ENCODE measurements around the gene CCDC186.

CCDC186 gene

DNA sequence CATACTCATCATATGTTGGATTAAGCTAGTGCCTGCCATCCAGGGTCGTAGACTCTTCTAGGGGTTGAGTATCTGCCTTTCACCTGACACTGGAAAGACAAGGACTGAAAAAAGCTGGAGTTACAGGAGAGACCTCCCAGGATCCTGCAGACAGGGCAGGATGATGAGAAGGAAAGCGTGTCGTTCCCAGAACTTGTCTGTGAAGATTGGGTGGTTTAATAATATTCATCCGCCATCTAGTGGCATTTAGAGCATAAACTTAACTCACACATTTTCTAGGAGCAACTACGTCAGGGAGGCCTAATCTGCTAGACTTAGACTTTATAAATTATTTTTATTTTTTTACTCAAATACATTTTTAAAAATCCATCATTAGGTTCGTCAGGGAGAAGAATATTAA is 70.7 kb downstream of the CCDC186 start:
- no peak for DNase-seq

DNA sequence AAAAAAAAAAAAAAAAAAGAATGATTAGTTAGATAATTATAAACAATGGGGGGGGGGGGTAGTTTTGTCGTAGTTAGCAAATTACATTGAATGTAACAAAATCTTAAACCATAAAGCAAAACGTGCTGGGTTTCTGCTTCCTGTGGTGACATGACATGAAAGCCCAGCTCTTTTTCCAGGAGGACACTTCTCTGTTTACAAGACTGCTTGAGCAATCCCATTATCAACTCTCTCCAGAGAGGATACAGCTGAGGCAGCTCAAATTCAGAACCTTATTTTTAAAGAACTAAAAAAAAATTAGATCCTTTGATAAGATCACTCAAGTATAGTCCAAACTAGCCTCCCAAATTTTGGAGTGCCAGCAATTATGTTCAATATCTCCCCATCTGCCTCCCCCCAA is 71.7 kb downstream of the CCDC186 start:
- DNase-seq, result no peak

GRCh38 chr10:114100848-114101741 is 72.9 kb downstream of the CCDC186 start:
- DNase-seq, result no peak

- DNase-seq, result no peak
These were observed 77.1 kb downstream of the CCDC186 start for GRCh38 chr10:114096864-114097263.

DNA sequence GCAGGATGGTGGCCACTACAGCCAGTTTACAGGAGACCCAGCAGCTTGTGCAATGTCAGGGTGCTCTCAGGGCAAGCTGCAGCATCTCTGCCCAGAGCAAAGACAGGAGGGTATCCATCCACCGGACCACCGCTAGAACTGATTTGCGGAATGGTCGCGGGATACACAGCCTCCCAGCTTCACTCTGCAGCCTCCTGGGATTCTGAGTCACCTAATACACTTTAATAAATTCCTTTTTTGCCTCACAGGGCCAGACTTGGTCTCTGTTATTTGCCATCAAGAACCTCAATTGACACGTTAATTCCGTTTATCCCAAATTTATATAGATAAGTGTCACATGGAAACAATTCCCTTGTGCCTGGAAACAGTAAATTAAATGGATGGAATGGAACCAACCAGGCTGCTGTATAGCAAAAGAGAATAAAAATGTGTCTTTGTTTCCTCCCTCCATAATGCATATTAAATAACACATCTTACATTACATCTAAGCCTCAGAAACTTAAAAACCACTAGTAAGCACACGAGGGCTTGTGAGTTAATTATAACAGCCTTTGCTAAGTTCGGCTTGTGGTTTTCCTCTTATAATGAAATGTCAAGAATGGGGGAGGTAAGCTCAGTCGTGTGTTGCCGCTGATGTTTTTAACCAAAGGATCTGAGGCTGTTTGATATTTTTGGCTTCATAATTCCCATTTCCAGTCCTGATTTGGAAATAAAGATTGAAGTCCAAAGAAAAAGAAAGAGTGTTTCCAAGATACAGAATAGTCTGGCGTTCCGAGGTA is 78.3 kb downstream of the CCDC186 start:
- DNase-seq, result no peak

DNA sequence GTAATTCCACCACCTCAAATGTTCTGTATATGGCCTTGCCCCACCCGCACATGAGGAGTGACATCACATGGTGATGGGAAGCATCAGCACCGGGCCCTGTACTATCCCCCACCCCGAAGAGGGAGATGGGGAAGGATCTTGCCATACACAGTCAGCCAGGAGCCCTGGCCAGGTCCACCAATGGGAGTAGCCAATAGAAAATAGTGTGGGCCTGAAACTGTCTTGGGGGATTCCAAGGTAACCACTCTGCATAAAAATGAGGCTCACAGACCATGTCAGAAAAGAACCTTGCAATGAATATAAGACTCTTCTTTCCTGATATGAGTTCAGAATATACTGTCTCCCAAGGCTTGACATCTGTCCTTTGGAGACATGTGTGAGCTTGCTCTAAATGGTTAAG is 79.2 kb downstream of the CCDC186 start:
- DNase-seq, result no peak

DNA sequence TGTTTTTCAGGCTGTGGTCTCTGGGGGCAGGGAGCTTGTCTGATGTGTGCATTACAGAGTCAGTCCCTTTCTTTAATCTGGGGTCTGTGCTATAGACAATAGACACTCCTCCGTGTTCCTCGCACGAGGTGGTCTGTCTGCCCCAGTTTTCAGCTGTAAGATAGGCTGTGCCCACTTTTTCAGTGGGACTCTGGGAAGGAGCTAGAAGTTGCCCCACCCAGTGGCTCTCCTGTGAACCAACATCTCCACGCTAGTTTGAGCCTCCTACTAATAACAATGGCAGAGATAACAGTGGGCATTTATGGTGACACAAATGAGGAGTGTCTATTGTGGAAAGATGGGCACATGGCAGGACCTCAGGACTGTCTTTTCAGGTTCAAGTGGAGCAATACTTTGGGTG is 86.3 kb downstream of the CCDC186 start:
- no peak for DNase-seq

- no peak for DNase-seq
These were observed 86.7 kb downstream of the CCDC186 start for GRCh38 chr10:114087255-114087654.

DNA sequence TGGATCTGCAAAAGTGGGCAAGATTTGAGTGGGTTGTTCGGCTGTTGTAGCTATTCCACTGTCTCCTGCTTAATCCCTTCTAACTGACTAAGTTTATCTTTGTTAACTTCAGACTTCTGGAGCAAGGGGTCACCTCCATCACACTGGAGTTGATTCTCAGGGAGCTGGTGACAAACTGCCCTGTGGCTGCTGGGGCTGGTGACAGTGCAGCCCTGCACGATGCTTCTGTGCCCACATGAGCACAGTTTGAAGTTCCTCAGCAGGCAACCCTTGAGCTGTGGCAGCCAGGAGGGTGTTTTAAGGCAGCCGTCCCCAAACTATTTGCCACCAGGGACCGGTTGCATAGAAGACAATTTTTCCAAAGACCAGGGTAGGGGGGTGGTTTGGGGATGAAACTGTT is 89.8 kb downstream of the CCDC186 start:
- no peak for DNase-seq

DNA sequence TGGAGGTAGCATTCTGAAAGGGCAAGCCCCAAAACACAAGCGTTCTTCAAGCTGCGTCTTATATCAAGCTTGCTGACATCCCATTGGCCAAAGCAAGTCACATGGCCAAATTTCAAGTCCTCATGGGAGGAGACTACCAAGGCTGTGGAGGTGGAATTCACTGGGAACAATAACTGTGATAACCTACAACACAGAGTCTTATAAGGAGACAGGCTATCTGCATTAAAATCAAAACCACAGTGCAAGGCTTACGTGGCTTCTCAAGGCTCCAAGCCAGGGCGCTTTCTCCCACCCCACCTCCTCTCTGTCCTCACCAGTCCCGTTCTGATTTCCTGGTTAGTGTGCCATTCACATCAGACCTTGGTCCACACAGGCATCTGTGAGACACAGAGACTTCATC is 91.0 kb downstream of the CCDC186 start:
- no peak for DNase-seq

DNA sequence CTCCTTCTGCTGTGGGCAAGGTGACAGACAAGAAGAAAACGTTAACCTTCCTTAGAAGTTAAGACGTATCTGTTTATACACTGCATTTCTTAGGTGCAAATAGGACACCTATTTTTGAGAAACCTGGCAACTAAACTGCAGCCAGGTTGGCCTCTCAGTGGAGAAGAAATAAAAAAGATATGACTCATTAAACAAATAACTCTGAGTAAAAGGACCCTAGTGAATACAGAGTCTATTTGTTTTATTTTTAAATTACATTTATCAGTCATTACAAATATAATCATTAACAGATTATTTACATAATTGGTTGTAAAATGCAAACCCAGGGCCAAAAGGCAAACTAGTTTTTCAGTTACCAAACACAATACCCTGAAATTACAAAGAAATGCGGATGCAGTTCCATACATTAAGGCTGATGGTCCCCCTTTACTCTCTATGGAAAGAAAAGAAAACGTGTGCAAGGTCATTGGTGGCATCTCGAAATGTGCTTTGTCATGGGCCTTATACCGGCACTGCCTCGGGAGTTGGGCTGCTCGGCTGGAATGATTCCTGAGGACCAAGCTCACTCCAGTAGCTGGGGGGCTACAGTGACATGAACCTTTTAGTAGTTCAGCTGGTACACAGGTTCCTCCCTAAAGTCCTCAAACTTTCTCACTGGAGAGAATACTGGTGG is 92.0 kb downstream of the CCDC186 start:
- DNase-seq, result no peak

GRCh38 chr10:114079421-114079820 is 94.6 kb downstream of the CCDC186 start:
- no peak for DNase-seq

- no peak for DNase-seq
These were observed 95.7 kb downstream of the CCDC186 start for GRCh38 chr10:114078346-114078745.

- DNase-seq, result no peak
These were observed 96.2 kb downstream of the CCDC186 start for GRCh38 chr10:114077815-114078219.

DNA sequence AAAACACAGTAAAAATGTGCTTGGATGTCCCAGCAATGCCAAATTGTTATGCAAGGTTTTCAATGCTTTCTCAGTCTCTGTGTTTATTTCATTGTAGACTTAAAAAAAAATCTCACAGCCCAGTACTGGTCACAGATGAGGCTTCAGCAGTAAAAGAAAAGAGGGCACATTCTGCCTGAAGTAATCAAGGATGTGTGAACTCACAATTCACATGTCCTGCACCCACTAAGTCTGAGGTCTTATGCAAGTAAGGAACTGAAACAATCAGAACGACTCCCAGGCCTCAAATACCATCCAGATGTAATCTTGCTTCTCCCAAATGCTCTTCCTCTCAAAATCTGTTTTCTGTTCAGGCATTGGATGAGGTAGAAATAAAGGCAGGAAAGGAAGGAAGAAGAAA is 96.7 kb downstream of the CCDC186 start:
- no peak for DNase-seq

DNA sequence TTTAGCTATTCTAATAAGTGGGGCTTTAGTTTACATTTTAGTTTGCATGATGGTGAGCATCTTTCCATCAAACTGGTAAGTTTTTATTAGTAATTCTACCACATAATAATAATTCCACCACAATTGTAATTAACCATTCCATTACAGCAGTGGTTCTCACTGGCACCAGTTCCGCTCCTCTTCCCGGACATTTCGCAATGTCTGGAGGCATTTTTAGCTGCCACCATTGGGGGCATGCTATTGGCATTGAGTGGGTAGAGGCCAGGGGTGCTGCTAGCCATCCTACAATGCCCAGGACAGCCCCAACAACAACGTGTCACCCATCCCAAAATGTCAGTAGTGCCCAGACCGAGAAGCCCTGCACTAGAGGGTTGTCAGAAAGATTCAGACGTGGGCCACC is 98.9 kb downstream of the CCDC186 start:
- DNase-seq, result no peak

- DNase-seq, result no peak
These were observed 100.4 kb downstream of the CCDC186 start for GRCh38 chr10:114073395-114074186.

DNA sequence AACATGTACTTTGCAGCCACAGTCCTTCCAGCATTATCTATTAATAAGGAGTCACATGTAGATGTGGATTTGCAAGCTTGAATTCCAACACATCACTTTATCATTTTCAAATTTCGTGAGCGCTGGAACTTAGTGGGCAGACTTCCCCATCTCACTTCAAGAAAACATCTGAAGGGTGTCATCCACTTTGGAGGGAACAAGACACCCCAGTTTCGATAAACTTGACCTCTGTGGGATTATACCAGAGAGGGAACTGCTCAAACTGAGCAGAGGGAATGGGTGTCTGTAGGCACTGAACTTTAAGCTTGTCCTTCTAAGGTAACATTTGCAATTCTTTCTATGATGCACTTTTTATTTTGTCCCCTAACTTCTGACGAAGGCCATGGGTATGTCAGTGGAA is 102.8 kb downstream of the CCDC186 start:
- DNase-seq, result no peak
